Pancreas (tissue), 10 donors: ENCODE measurements around the gene CSMD2. TPM values are rescaled to one million over a fixed set of nuclear protein-coding genes. Genes with fewer than 3 reads are reported as not detected.
A peak's percentile ranks its signal among the peaks of the same experiment; 100 is the strongest.

Experiments used
- ATAC-seq, 4 donors: fragments of 200-7000 bp; cut with Tn5 transposase; one replicate each; pipeline versions ENCODE4 v1.8.0 to v1.9.1; 2020; ENCODE audit warnings: mild to moderate bottlenecking in 4 of 4, moderate library complexity in 4 of 4
- DNase-seq, 6 donors: peaks; one replicate each; pipeline ENCODE4 v3.0.0-alpha.2; 2020
- FAIRE-seq: peaks from 2 replicates; lab custom pipeline; 2012; peaks lifted over from hg19 to GRCh38; lab: Jason Lieb, UNC
- H3K27ac ChIP-seq, 4 donors: fragments of 200-600 bp; sonication (generic); 1 replicate in 3 of 4; 2 replicates in 1 of 4; pipeline versions ENCODE4 v1.5.0 to v1.8.0; 2020
- H3K27me3 ChIP-seq, 4 donors: fragments of 200-600 bp; one replicate each; pipeline ENCODE4 v1.8.0; 2021
- H3K36me3 ChIP-seq, 3 donors: fragments of 200-600 bp; sonication (generic) in 1 of 3; one replicate each; pipeline versions ENCODE4 v1.5.0 to v1.8.0; 2020 to 2021
- H3K4me1 ChIP-seq, 3 donors: fragments of 200-600 bp; one replicate each; pipeline ENCODE4 v1.8.0; 2021
- H3K4me3 ChIP-seq, 4 donors: fragments of 200-600 bp; sonication (generic) in 2 of 4; one replicate each; pipeline versions ENCODE4 v1.5.0 to v1.8.0; 2020 to 2021
- H3K9me3 ChIP-seq, 4 donors: fragments of 200-600 bp; one replicate each; pipeline ENCODE4 v1.8.0; 2021
- CTCF ChIP-seq, 4 donors: fragments of 200-600 bp; sonication (generic) in 3 of 4; IDR thresholded peaks; one replicate each; pipeline versions ENCODE4 v1.5.0 to v1.8.0; 2021; ENCODE audit warnings: antibody characterized with exemption in 4 of 4
- WGBS, 2 donors: extraction: QIAGEN DNeasy Blood & Tissue Kit; methylation state at CpG; one replicate each; pipeline ENCODE4 v1.1.7; 2013; 5-methylcytosine and 5-hydroxymethylcytosine counted together
- intact Hi-C, 3 donors: fragments of 100-400 bp; cut with DNase I; formaldehyde crosslinking; loops; one replicate each; pipeline versions ENCODE4 v1.11.1 to v1.14.2; 2022
- polyA plus RNA-seq, 2 donors: library from polyadenylated mRNA; stranded (reverse); fragments of 200-250 nt; gene quantifications; one replicate each; pipeline ENCODE4 v1.2.3, GENCODE V29; 2013
- total RNA-seq, 6 donors: library from RNA; stranded (reverse); fragmentation: NEBNext Ultra II Directional in 4 of 6; extraction: Animal tissue kit (Norgen Biotek cat#: 25700) in 4 of 6; gene quantifications; one replicate each; pipeline versions ENCODE4 v1.2.1 to v1.2.4, GENCODE V29; 2021 to 2023
- donor health status: healthy with polysubstance abuse.
- donor health status: DM: no; HTN: no; CAD: no; lungs with moderate emphysema.
- donor health status: DM: no; HTN: no; CAD: no.
- donor health status: control.
- donor health status: control.
- donor health status: Bipolar disorder and iron deficiency.
- donor health status: DM: yes; HTN: yes; CAD: no.
- donor health status: DM: no; HTN: no; CAD: no.
- donor health status: DM: no; HTN: no; CAD: no.
- donor health status: DM: yes; HTN: yes; CAD: no.

Gene CSMD2
- total and polyA plus RNA-seq, 8 donors = 0.04 to 2.0 (median 0.36) TPM

GRCh38 chr1:34065498-34065897 is 99.5 kb downstream of the CSMD2 start:
- Histone ChIP-seq H3K27ac (no peak overlapping the region), H3K27me3 (no peaks in the 10 kb centered on the region), H3K4me3 (no peak overlapping the region), H3K36me3 (no peaks in the 10 kb centered on the region), H3K4me1 (no peaks in the 10 kb centered on the region), H3K9me3 (no peaks in the 10 kb centered on the region)
- no peak for DNase-seq
- FAIRE-seq = no peak
- intact Hi-C loops = no loop called here
- TF ChIP-seq CTCF (IDR thresholded peaks at IDR 0.05) = no peak
- ATAC-seq = no peak
- WGBS, 2 donors = 94 to 95% methylated on average over 2 of the region's 2 CpGs

GRCh38 chr1:34060901-34061415 is 104.1 kb downstream of the CSMD2 start:
- ATAC-seq (peak in 2 of 4 donors; percentile 38 to 56), FAIRE-seq (no peak), DNase-seq (no peak)
- Histone ChIP-seq H3K4me3 (no peak overlapping the region), H3K27me3 (no peaks in the 10 kb centered on the region), H3K4me1 (no peaks in the 10 kb centered on the region), H3K27ac (no peak overlapping the region), H3K36me3 (no peaks in the 10 kb centered on the region), H3K9me3 (no peaks in the 10 kb centered on the region)
- 73 to 83% methylated on average over 10 of the region's 10 CpGs for WGBS, 2 donors
- intact Hi-C loops = no loop called here
- TF ChIP-seq CTCF (IDR thresholded peaks at IDR 0.05) = no peak

- no peaks in the 10 kb centered on the region for H3K4me1 ChIP-seq
- TF ChIP-seq CTCF (IDR thresholded peaks at IDR 0.05) = no peak
- H3K27me3 ChIP-seq = no peaks in the 10 kb centered on the region
- no peak overlapping the region for H3K27ac ChIP-seq
- WGBS, 2 donors = 85 to 87% methylated on average over 5 of the region's 5 CpGs
- FAIRE-seq = no peak
- H3K4me3 ChIP-seq = no peak overlapping the region
- ATAC-seq = no peak
- H3K36me3 ChIP-seq = no peaks in the 10 kb centered on the region
- intact Hi-C loops = no loop called here
- DNase-seq = no peak
- no peaks in the 10 kb centered on the region for H3K9me3 ChIP-seq
Observed at GRCh38 chr1:34060187-34060730, 104.8 kb downstream of the CSMD2 start.

GRCh38 chr1:34057347-34058130 is 107.5 kb downstream of the CSMD2 start:
- intact Hi-C loops = no loop called here
- 52 to 58% methylated on average over 11 of the region's 11 CpGs for WGBS, 2 donors
- no peaks in the 10 kb centered on the region for H3K4me1 ChIP-seq
- H3K4me3 ChIP-seq = no peak overlapping the region
- ATAC-seq = no peak
- no peaks in the 10 kb centered on the region for H3K36me3 ChIP-seq
- no peak for FAIRE-seq
- no peak for TF ChIP-seq CTCF (IDR thresholded peaks at IDR 0.05)
- no peak overlapping the region for H3K27ac ChIP-seq
- no peaks in the 10 kb centered on the region for H3K27me3 ChIP-seq
- no peaks in the 10 kb centered on the region for H3K9me3 ChIP-seq
- no peak for DNase-seq

- Histone ChIP-seq H3K27ac (no peak overlapping the region), H3K27me3 (no peaks in the 10 kb centered on the region), H3K9me3 (no peaks in the 10 kb centered on the region), H3K36me3 (no peaks in the 10 kb centered on the region), H3K4me3 (no peak overlapping the region), H3K4me1 (no peaks in the 10 kb centered on the region)
- WGBS, 2 donors = 91 to 96% methylated on average over 5 of the region's 5 CpGs
- intact Hi-C loops = no loop called here
- no peak for ATAC-seq
- DNase-seq = no peak
- no peak for FAIRE-seq
- TF ChIP-seq CTCF (IDR thresholded peaks at IDR 0.05) = no peak
Observed at GRCh38 chr1:34055818-34056217, 109.2 kb downstream of the CSMD2 start.
